Testis (tissue), 2 donors: Measurements from ENCODE around the gene MED16.

Experiments used
- POLR2A ChIP-seq: fragments of 450-650 bp; IDR thresholded peaks from one replicate; pipeline ENCODE4 v1.6.1; 2017; ENCODE audit warnings: antibody characterized with exemption, mild to moderate bottlenecking, moderate library complexity
- TF ChIP-seq, protein P1 (sequence below), 3 experiments: fragments of 450-650 bp in 2 of 3; fragments of 200-600 bp in 1 of 3; sonication (generic) in 1 of 3; IDR thresholded peaks; one replicate each; pipeline ENCODE4 v1.5.1; 2016 to 2019; ENCODE audit warnings: antibody characterized with exemption in 3 of 3, mild to moderate bottlenecking in 2 of 3, moderate library complexity in 1 of 3

DNA sequence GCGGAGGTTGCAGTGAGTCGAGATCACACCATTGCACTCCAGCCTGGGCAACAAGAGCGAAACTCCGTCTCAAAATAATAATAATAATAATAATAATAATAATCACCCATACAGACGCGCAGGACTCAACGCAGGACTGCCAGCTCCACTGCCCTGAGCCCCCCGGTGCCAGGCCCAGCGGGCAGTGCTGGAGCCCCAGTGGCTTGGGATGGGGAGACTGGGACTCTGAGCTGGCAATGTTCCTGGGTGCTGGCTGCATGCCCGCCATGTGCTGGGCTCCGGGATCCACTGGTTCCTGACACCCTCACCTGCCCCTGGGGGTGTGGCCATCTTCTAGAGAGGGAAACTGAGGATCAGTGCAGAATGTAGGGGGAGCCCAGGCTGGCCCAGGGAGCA lies 65.7 kb downstream of the MED16 start:
- TF ChIP-seq, protein P1, sequence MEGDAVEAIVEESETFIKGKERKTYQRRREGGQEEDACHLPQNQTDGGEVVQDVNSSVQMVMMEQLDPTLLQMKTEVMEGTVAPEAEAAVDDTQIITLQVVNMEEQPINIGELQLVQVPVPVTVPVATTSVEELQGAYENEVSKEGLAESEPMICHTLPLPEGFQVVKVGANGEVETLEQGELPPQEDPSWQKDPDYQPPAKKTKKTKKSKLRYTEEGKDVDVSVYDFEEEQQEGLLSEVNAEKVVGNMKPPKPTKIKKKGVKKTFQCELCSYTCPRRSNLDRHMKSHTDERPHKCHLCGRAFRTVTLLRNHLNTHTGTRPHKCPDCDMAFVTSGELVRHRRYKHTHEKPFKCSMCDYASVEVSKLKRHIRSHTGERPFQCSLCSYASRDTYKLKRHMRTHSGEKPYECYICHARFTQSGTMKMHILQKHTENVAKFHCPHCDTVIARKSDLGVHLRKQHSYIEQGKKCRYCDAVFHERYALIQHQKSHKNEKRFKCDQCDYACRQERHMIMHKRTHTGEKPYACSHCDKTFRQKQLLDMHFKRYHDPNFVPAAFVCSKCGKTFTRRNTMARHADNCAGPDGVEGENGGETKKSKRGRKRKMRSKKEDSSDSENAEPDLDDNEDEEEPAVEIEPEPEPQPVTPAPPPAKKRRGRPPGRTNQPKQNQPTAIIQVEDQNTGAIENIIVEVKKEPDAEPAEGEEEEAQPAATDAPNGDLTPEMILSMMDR (IDR thresholded peaks at IDR 0.05): no peak
- no peak for TF ChIP-seq POLR2A
